Lower lobe of right lung (tissue), 2 donors: ENCODE measurements around the gene TTC28. TPM values are rescaled to one million over a fixed set of nuclear protein-coding genes. Genes with fewer than 3 reads are reported as not detected.

Experiments used
- ATAC-seq, 2 donors: fragments of 200-7000 bp; cut with Tn5 transposase; one replicate each; pipeline ENCODE4 v1.9.1; 2020 to 2022; ENCODE audit warnings: mild to moderate bottlenecking in 2 of 2, moderate library complexity in 2 of 2
- DNase-seq: peaks from one replicate; pipeline ENCODE4 v3.0.0-alpha.2; 2020
- H3K27ac ChIP-seq: fragments of 200-600 bp; one replicate; pipeline ENCODE4 v1.8.0; 2022
- H3K27me3 ChIP-seq: fragments of 200-600 bp; one replicate; pipeline ENCODE4 v1.8.0; 2022; ENCODE audit warnings: low read depth
- H3K36me3 ChIP-seq: fragments of 200-600 bp; one replicate; pipeline ENCODE4 v1.8.0; 2022; ENCODE audit warnings: mild to moderate bottlenecking
- H3K4me1 ChIP-seq: fragments of 200-600 bp; one replicate; pipeline ENCODE4 v1.8.0; 2022
- H3K4me3 ChIP-seq: fragments of 200-600 bp; one replicate; pipeline ENCODE4 v1.8.0; 2022; ENCODE audit warnings: mild to moderate bottlenecking
- H3K9me3 ChIP-seq: fragments of 200-600 bp; one replicate; pipeline ENCODE4 v1.8.0; 2022
- CTCF ChIP-seq: fragments of 200-600 bp; IDR thresholded peaks from one replicate; pipeline ENCODE4 v1.8.0; 2022; ENCODE audit warnings: antibody characterized with exemption, mild to moderate bottlenecking
- intact Hi-C: fragments of 100-400 bp; cut with DNase I; formaldehyde crosslinking; loops from one replicate; pipeline ENCODE4 v1.11.0; 2022
- total RNA-seq: library from RNA; stranded (reverse); fragmentation: NEBNext Ultra II Directional; extraction: Animal tissue kit (Norgen Biotek cat#: 25700); gene quantifications from one replicate; pipeline ENCODE4 v1.2.1, GENCODE V29; 2021
- donor health status: DM: no; HTN: yes; CAD: no; lungs with severe emphysema.

TTC28 gene
- total RNA-seq, 1 donor from 2014 or later: 39.6 TPM

- Histone ChIP-seq H3K9me3 (no peaks in the 10 kb centered on the region), H3K4me3 (no peak overlapping the region), H3K27me3 (no peaks in the 10 kb centered on the region), H3K4me1 (no peaks in the 10 kb centered on the region), H3K27ac (no peak overlapping the region), H3K36me3 (no peaks in the 10 kb centered on the region)
- TF ChIP-seq CTCF: no peak
- ATAC-seq (no peak), DNase-seq (no peak)
- intact Hi-C loops: no loop called here
Measured at GRCh38 chr22:28630177-28630574, 49.5 kb downstream of the TTC28 start.

GRCh38 chr22:28629420-28630176 lies 50.0 kb downstream of the TTC28 start:
- Histone ChIP-seq H3K4me3 (no peak overlapping the region), H3K4me1 (no peaks in the 10 kb centered on the region), H3K9me3 (no peaks in the 10 kb centered on the region), H3K36me3 (no peaks in the 10 kb centered on the region), H3K27ac (no peak overlapping the region), H3K27me3 (no peaks in the 10 kb centered on the region)
- ATAC-seq (no peak), DNase-seq (no peak)
- intact Hi-C loops: no loop called here
- no peak for TF ChIP-seq CTCF

GRCh38 chr22:28628766-28629165 lies 50.9 kb downstream of the TTC28 start:
- no peak for TF ChIP-seq CTCF
- Histone ChIP-seq H3K27ac (no peak overlapping the region), H3K9me3 (no peaks in the 10 kb centered on the region), H3K4me1 (no peaks in the 10 kb centered on the region), H3K27me3 (no peaks in the 10 kb centered on the region), H3K36me3 (no peaks in the 10 kb centered on the region), H3K4me3 (no peak overlapping the region)
- no peak for DNase-seq
- no peak for ATAC-seq
- intact Hi-C loops: no loop called here

- DNase-seq (no peak), ATAC-seq (no peak)
- no peaks in the 10 kb centered on the region for H3K4me1 ChIP-seq
- H3K27me3 ChIP-seq: no peaks in the 10 kb centered on the region
- no peak overlapping the region for H3K4me3 ChIP-seq
- no peak overlapping the region for H3K27ac ChIP-seq
- TF ChIP-seq CTCF: no peak
- no peaks in the 10 kb centered on the region for H3K9me3 ChIP-seq
- no peaks in the 10 kb centered on the region for H3K36me3 ChIP-seq
- intact Hi-C loops: no loop called here
Measured at GRCh38 chr22:28627791-28628190, 51.8 kb downstream of the TTC28 start.

GRCh38 chr22:28620244-28620922 lies 59.3 kb downstream of the TTC28 start:
- Histone ChIP-seq H3K4me1 (no peaks in the 10 kb centered on the region), H3K27ac (no peak overlapping the region), H3K27me3 (no peaks in the 10 kb centered on the region), H3K36me3 (no peaks in the 10 kb centered on the region), H3K4me3 (no peak overlapping the region), H3K9me3 (no peaks in the 10 kb centered on the region)
- DNase-seq (no peak), ATAC-seq (no peak)
- intact Hi-C loops: no loop called here
- no peak for TF ChIP-seq CTCF
